GM12873 (cell line): Measurements from ENCODE around the gene CRYBA2.
A peak's percentile ranks its signal among the peaks of the same experiment; 100 is the strongest.

ENCODE experiments used
- CTCF ChIP-seq: IDR thresholded peaks from 2 replicates; pipeline ENCODE4 v1.5.1; 2012; ENCODE audit warnings: low read depth, mild to moderate bottlenecking, moderate library complexity, low read length, control low read depth; ENCODE audit not compliant: insufficient read depth; ENCODE audit errors: missing control alignments

Gene CRYBA2

GRCh38 chr2:219016721-219017120 is 23.5 kb upstream of the CRYBA2 start:
- no peak for TF ChIP-seq CTCF

DNA sequence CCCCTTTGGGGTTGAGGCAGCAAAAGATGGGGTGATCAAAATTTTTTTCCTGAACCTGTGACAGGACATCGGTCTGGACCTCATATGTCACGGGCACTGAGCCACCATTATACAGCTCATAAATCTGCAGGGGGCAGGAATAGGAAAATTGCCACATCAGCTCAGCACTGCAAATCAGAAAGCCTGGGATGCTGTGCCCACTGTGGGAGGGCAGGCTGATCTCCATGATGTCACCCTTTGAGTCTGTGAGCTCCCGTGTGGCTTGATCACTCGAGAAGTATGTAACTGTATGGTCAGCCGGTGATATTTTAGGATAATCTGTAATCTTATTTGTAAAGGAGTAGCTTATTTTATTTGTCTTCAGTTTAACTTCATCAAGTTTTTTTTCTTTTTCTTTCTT is 17.7 kb upstream of the CRYBA2 start:
- TF ChIP-seq CTCF = no peak

GRCh38 chr2:219010162-219010756 is 17.0 kb upstream of the CRYBA2 start:
- peak; percentile 77 for TF ChIP-seq CTCF

- TF ChIP-seq CTCF = no peak
Observed at GRCh38 chr2:219009294-219009693, 16.1 kb upstream of the CRYBA2 start.

GRCh38 chr2:219003979-219004378 is 10.8 kb upstream of the CRYBA2 start:
- TF ChIP-seq CTCF = no peak

GRCh38 chr2:219003267-219003634 is 10.0 kb upstream of the CRYBA2 start:
- no peak for TF ChIP-seq CTCF

DNA sequence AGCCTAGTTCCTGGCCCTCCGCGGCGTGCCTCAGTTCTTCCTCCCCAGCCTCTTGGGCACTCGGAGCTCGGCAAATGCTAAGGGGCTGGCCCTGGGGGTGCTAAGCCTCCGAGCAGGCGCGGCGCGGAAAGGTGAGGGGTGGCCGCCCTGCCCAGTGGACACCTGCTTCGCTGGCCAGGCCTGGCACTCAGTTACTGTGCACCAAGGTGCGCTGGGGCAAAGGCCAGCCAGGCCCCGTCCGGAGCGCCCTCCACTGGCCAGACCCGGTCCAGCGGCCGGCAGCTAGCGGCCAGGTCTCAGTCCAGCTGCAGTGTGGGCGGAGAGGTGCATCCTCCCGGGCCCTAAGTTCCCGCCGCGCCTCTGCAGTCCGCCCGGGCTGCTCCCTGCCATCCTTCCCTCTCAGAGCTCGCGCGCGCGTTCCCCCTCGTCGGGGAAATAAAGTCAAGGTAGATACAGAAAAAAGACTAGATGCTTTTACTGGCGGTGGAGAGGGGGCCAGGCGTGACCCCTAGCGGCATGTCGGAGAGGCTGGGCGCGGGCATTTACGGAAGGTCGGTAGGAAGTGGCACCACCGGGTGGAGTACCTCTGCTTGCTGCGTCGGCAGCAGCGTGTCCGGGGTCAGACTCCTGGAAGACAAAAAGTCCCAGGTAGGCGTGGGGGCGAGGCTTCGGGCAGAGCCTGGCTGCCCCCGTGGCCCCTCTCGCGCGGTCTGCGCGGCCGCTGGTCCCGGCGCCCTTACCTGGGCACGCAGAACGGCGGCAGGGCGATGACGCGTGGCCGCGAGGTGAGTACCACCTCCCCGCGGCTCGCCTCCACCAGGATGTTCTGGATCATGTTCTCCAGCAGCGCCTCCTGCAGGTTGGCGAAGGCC is 9.4 kb upstream of the CRYBA2 start:
- TF ChIP-seq CTCF = peak; percentile 43
